WI38 (cell line): Measurements from ENCODE around the gene PCNP.
"Not testable (repeated sequence)": the region's sequence is repeated elsewhere in the genome, so short reads cannot be mapped to it uniquely, and the experiment has no call there.

Source experiments
- H3K4me3 ChIP-seq: 2 replicates; pipeline ENCODE4 v1.5.1; 2011; ENCODE audit warnings: low read depth, mild to moderate bottlenecking, control low read depth, low read length
- TF ChIP-seq, protein P1 (sequence below): IDR thresholded peaks from 2 replicates; pipeline ENCODE4 v1.5.1; 2012; ENCODE audit warnings: low read depth, mild to moderate bottlenecking, control low read depth, low read length

The PCNP gene

DNA sequence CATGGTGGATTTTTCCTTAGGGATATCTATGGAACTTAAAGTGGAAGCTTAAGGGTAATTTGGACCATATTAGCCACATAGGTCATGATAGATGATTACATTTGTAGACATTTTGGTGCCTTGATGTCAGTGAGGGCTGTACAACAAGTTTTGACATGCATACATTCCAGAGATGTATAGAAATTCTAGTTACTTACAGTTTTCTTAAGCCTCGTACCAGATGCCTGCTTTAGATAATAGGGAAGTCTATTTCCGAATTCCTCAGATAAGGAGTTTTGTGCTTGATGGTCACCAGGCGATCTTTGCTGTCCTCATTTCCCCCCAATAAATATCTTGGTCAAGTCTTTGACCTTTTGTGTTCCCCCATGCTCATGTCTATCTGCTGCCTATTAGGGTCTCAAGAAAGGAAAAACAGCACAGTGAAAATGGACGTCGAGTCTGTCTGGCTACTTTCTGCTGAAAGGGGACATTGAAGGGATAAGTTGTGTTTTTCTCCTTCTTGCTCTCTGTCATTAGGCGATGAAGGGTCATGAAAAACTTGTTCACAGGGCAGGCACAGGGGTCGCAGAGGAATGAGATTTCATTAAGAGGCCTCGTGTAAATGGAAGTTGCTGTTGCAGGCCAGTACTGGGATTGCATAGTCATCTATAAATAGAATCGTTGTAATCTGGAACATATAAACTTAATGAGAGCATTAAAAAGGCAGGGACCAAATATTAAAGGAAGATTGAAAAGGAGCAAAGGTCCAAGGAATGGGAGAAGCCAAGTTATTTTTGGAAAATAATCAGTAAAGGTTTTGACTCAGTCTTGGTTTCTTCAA is 41.0 kb upstream of the PCNP start:
- TF ChIP-seq, protein P1, sequence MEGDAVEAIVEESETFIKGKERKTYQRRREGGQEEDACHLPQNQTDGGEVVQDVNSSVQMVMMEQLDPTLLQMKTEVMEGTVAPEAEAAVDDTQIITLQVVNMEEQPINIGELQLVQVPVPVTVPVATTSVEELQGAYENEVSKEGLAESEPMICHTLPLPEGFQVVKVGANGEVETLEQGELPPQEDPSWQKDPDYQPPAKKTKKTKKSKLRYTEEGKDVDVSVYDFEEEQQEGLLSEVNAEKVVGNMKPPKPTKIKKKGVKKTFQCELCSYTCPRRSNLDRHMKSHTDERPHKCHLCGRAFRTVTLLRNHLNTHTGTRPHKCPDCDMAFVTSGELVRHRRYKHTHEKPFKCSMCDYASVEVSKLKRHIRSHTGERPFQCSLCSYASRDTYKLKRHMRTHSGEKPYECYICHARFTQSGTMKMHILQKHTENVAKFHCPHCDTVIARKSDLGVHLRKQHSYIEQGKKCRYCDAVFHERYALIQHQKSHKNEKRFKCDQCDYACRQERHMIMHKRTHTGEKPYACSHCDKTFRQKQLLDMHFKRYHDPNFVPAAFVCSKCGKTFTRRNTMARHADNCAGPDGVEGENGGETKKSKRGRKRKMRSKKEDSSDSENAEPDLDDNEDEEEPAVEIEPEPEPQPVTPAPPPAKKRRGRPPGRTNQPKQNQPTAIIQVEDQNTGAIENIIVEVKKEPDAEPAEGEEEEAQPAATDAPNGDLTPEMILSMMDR, result no peak
- H3K4me3 ChIP-seq, result no peak overlapping the region

DNA sequence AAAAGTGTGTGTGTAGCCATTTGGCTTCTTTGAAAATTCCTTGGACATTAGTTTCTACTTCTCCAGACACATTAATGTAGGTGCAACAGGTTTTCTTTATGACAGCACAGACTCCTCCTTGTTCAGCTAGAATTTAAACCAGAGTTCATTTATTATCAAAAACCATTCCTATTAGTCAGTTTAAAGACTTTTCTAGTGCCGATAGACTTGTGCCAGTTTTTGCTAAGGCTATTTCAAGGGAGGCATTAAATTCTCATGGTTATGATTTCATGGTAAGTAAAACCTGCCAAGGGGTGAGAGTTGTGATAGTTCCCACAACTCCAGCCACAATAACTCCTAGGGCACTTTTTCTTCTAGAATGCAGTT is 40.4 kb upstream of the PCNP start:
- H3K4me3 ChIP-seq, result no peak overlapping the region
- TF ChIP-seq, protein P1, result no peak

DNA sequence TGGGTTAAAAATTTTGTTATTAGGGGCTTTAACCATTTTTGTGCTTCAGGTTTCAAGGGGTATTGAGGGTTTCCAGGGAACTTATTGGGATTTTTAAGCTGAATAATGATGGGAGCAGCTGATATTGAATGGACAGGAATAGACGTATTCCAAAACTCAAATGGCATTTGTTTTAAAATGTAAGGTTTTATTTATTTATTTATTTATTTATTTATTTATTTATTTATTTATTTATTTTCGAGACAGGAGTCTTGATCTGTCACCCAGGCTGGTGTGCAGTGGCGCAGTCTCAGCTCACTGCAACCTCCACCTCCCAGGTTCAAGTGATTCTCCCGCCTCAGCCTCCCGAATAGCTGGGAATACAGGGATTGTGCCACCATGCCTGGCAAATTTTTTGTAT is 38.8 kb upstream of the PCNP start:
- no peak overlapping the region for H3K4me3 ChIP-seq
- TF ChIP-seq, protein P1, result no peak

DNA sequence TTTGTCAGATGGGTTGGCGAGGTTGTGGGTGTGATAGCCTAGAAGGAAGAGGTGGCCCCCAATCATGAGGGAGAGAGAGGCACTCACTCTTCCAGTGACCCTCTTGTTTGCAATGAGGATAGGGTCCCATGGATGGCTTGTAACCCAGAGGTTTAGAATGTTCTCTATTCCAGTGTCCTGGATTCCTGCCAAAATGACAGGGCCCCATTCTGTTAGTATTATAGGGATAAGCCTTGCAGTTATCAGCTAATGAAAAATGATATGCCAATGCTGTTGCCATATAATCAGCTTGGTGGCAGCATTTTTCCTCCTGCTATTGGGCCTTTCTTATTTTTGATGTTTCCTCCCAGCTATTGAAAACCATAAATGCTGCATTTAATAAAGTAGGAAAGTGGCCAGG is 37.7 kb upstream of the PCNP start:
- H3K4me3 ChIP-seq, result no peak overlapping the region
- TF ChIP-seq, protein P1, result no peak

- not testable (repeated sequence) for H3K4me3 ChIP-seq
Observed at GRCh38 chr3:101536955-101537354, 37.0 kb upstream of the PCNP start.

GRCh38 chr3:101542957-101543356 is 31.0 kb upstream of the PCNP start:
- H3K4me3 ChIP-seq, result no peak overlapping the region
- TF ChIP-seq, protein P1, result no peak

- no peak overlapping the region for H3K4me3 ChIP-seq
- TF ChIP-seq, protein P1, result no peak
Observed at GRCh38 chr3:101544161-101544850, 29.7 kb upstream of the PCNP start.
